A549 treated with RU486 at 1 μM for 4 hours (cell line): ENCODE measurements around the gene RIN3. TPM values are rescaled to one million over a fixed set of nuclear protein-coding genes. Genes with fewer than 3 reads are reported as not detected.

Experiments
- total RNA-seq: library from RNA; stranded (reverse); fragments of 200-300 nt; extraction: Qiagen RNA extraction; gene quantifications from 5 replicates; pipeline ENCODE4 v1.2.3, GENCODE V29; 2022; ENCODE audit warnings: low read depth

The RIN3 gene, protein sequence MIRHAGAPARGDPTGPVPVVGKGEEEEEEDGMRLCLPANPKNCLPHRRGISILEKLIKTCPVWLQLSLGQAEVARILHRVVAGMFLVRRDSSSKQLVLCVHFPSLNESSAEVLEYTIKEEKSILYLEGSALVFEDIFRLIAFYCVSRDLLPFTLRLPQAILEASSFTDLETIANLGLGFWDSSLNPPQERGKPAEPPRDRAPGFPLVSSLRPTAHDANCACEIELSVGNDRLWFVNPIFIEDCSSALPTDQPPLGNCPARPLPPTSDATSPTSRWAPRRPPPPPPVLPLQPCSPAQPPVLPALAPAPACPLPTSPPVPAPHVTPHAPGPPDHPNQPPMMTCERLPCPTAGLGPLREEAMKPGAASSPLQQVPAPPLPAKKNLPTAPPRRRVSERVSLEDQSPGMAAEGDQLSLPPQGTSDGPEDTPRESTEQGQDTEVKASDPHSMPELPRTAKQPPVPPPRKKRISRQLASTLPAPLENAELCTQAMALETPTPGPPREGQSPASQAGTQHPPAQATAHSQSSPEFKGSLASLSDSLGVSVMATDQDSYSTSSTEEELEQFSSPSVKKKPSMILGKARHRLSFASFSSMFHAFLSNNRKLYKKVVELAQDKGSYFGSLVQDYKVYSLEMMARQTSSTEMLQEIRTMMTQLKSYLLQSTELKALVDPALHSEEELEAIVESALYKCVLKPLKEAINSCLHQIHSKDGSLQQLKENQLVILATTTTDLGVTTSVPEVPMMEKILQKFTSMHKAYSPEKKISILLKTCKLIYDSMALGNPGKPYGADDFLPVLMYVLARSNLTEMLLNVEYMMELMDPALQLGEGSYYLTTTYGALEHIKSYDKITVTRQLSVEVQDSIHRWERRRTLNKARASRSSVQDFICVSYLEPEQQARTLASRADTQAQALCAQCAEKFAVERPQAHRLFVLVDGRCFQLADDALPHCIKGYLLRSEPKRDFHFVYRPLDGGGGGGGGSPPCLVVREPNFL
- total RNA-seq, result 19.6 to 27.4 TPM (median 25.9 TPM) in 5 replicates

DNA sequence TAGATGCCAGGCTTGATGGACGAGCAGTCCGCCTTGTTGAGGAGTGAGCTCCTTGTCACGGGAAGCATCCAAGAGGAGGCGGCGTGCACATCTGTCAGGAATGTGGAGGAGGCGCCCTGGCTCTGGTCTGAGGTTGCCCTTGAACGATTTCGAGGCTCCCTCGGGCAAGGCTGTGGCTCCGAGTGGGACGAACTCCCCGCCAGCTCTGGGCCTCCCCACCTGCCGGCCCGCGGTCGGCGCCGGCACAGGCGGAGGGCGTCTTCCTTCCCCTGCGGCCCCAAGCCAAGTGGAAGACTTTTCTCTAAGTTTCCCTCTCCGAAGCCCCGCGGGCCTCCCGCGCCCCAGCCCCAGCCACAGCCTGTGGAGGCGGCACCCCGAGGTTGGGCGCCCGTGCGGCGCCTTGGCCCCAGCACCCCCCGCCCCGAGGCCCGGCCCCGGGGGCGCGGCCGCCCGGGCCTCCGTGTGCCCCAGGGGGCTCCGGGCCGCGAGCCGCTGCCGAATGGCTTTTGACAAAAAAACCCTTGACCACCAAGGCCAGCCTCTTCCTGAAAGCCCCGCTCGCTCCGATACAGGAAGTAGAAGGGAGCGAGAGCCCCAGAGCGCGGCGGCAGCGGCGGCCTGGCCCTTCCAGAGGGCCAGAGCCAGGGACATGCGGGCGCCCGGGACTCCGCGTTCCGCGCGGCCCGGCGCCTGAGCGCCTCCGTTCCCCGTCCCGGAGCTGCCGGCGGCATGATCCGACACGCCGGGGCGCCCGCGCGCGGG is at the start of gene RIN3:
RIN3 (plus strand) TSS at position 578 of the 762 bp plus-strand sequence; CDS start at position 730, 152 bp downstream.

Other genes starting within 250 kb of the RIN3 start
- 0.08 to 0.35 TPM (median 0.11 TPM) in 5 replicates for gene SLC24A4, start 190.6 kb upstream of the RIN3 start, total RNA-seq
- gene LGMN, start 234.8 kb downstream of the RIN3 start, total RNA-seq, result 55.3 to 62.9 TPM (median 59.4 TPM) in 5 replicates